Mesenchymal stem cell (in vitro differentiated cells and primary cell): ENCODE results near the gene GATM.

Experiments
- DNase-seq: peaks from one replicate; pipeline ENCODE4 v3.0.0-alpha.2; 2013
- H2AFZ ChIP-seq: one replicate; pipeline ENCODE4 v1.6.1; 2013; ENCODE audit warnings: low read depth, mild to moderate bottlenecking, control low read depth, inconsistent platforms, low read length, moderate library complexity
- H2AK5ac ChIP-seq: 2 replicates; pipeline ENCODE4 v1.6.1; 2013; ENCODE audit warnings: low read length, moderate library complexity, mild to moderate bottlenecking, inconsistent platforms; ENCODE audit not compliant: severe bottlenecking
- H2BK120ac ChIP-seq: one replicate; pipeline ENCODE4 v1.6.1; 2013; ENCODE audit warnings: low read depth, mild to moderate bottlenecking, inconsistent platforms, low read length, moderate library complexity
- H2BK12ac ChIP-seq, 2 experiments: one replicate each; pipeline ENCODE4 v1.6.1; 2013; ENCODE audit warnings: inconsistent platforms in 2 of 2, low read length in 2 of 2, mild to moderate bottlenecking in 2 of 2, moderate library complexity in 2 of 2, control low read depth in 1 of 2
- H2BK15ac ChIP-seq: one replicate; pipeline ENCODE4 v1.6.1; 2013; ENCODE audit warnings: mild to moderate bottlenecking, low read depth, inconsistent platforms; ENCODE audit not compliant: poor library complexity, severe bottlenecking
- H2BK5ac ChIP-seq: 2 replicates; pipeline ENCODE4 v1.6.1; 2013; ENCODE audit warnings: low read depth, mild to moderate bottlenecking, low read length, control low read depth, inconsistent platforms; ENCODE audit not compliant: poor library complexity, severe bottlenecking
- H3K14ac ChIP-seq, 2 experiments: one replicate each; pipeline ENCODE4 v1.6.1; 2013; ENCODE audit warnings: inconsistent platforms in 2 of 2, low read length in 2 of 2, control low read depth in 1 of 2, mild to moderate bottlenecking in 1 of 2, moderate library complexity in 1 of 2
- H3K18ac ChIP-seq, 2 experiments: one replicate each; pipeline ENCODE4 v1.6.1; 2013; ENCODE audit warnings: inconsistent platforms in 2 of 2, low read length in 2 of 2, control low read depth in 1 of 2, low read depth in 1 of 2, mild to moderate bottlenecking in 1 of 2
- H3K23ac ChIP-seq, 2 experiments: one replicate each; pipeline ENCODE4 v1.6.1; 2013; ENCODE audit warnings: inconsistent platforms in 2 of 2, low read length in 2 of 2, mild to moderate bottlenecking in 2 of 2, moderate library complexity in 2 of 2, control low read depth in 1 of 2
- H3K27ac ChIP-seq: 2 replicates; pipeline ENCODE4 v1.5.1; 2013; ENCODE audit warnings: mild to moderate bottlenecking, moderate library complexity, low read length, control low read depth, inconsistent platforms; ENCODE audit not compliant: poor library complexity, severe bottlenecking
- H3K27me3 ChIP-seq, 2 experiments: 2 replicates each; pipeline versions ENCODE4 v1.6.1 to v1.7.0; 2013; ENCODE audit warnings: low read length in 2 of 2, mild to moderate bottlenecking in 2 of 2, moderate library complexity in 2 of 2, control low read depth in 1 of 2, inconsistent platforms in 1 of 2; ENCODE audit not compliant: control insufficient read depth in 1 of 2, insufficient read depth in 1 of 2
- H3K36me3 ChIP-seq, 2 experiments: 2 replicates each; pipeline versions ENCODE4 v1.6.1 to v1.7.0; 2013; ENCODE audit warnings: low read length in 2 of 2, control low read depth in 1 of 2, inconsistent platforms in 1 of 2, low read depth in 1 of 2, mild to moderate bottlenecking in 1 of 2; ENCODE audit not compliant: insufficient read depth in 2 of 2, control insufficient read depth in 1 of 2
- H3K4ac ChIP-seq, 2 experiments: one replicate each; pipeline ENCODE4 v1.6.1; 2013; ENCODE audit warnings: inconsistent platforms in 2 of 2, low read length in 2 of 2, mild to moderate bottlenecking in 2 of 2, moderate library complexity in 2 of 2, control low read depth in 1 of 2, low read depth in 1 of 2
- H3K4me1 ChIP-seq: 2 replicates; pipeline ENCODE4 v1.6.1; 2013; ENCODE audit warnings: low read depth, low read length, control low read depth; ENCODE audit not compliant: control insufficient read depth, insufficient read depth
- H3K4me2 ChIP-seq: 2 replicates; pipeline ENCODE4 v1.6.1; 2013; ENCODE audit warnings: low read length, mild to moderate bottlenecking, inconsistent platforms; ENCODE audit not compliant: poor library complexity, severe bottlenecking
- H3K4me3 ChIP-seq, 2 experiments: 2 replicates each; pipeline versions ENCODE4 v1.5.1 to v1.7.0; 2013; ENCODE audit warnings: low read length in 2 of 2, mild to moderate bottlenecking in 2 of 2, control low read depth in 1 of 2, low read depth in 1 of 2; ENCODE audit not compliant: insufficient read depth in 1 of 2
- H3K79me1 ChIP-seq: replicated peaks from 2 replicates; pipeline ENCODE4 v1.6.1; 2013; ENCODE audit warnings: mild to moderate bottlenecking, control low read depth, low read length, inconsistent platforms; ENCODE audit not compliant: poor library complexity, severe bottlenecking
- H3K9ac ChIP-seq: 2 replicates; pipeline ENCODE4 v1.7.0; 2013; ENCODE audit warnings: mild to moderate bottlenecking, low read length, moderate library complexity
- H3K9me3 ChIP-seq: 2 replicates; pipeline ENCODE4 v1.7.0; 2013; ENCODE audit warnings: mild to moderate bottlenecking, low read length; ENCODE audit not compliant: control insufficient read depth
- H4K8ac ChIP-seq: one replicate; pipeline ENCODE4 v1.6.1; 2013; ENCODE audit warnings: inconsistent platforms, mild to moderate bottlenecking, low read length, moderate library complexity
- H4K91ac ChIP-seq: one replicate; pipeline ENCODE4 v1.6.1; 2013; ENCODE audit warnings: mild to moderate bottlenecking, low read length, inconsistent platforms
- WGBS: methylation state at CpG from one replicate; pipeline ENCODE4 v1.1.7; 2013; ENCODE audit warnings: mixed read lengths; 5-methylcytosine and 5-hydroxymethylcytosine counted together

Gene GATM

GRCh38 chr15:45387380-45388007 lies 9.2 kb upstream of the GATM start:
- H3K4me2 ChIP-seq, result no peak overlapping the region
- no peak overlapping the region for H2BK15ac ChIP-seq
- no peak overlapping the region for H2AK5ac ChIP-seq
- no peak overlapping the region for H3K4ac ChIP-seq
- H2BK5ac ChIP-seq, result no peak overlapping the region
- no peak overlapping the region for H2BK120ac ChIP-seq
- H3K4me1 ChIP-seq, result no peaks in the 10 kb centered on the region
- peak; percentile 10 for DNase-seq
- H3K27ac ChIP-seq, result no peak overlapping the region
- no peak overlapping the region for H3K9ac ChIP-seq
- H3K79me1 ChIP-seq, result no peaks in the 10 kb centered on the region
- no peak overlapping the region for H2AFZ ChIP-seq
- H2BK12ac ChIP-seq, result no peak overlapping the region
- peaks cover 26 to 48% of the 10 kb centered on the region in 2 experiments for H3K27me3 ChIP-seq
- H3K36me3 ChIP-seq, result no peaks in the 10 kb centered on the region
- WGBS, result no CpG with 5 or more reads among the region's 1 CpG
- no peak overlapping the region for H3K18ac ChIP-seq
- H3K9me3 ChIP-seq, result no peaks in the 10 kb centered on the region
- no peak overlapping the region for H3K4me3 ChIP-seq
- H4K8ac ChIP-seq, result no peak overlapping the region
- no peak overlapping the region for H3K23ac ChIP-seq
- H3K14ac ChIP-seq, result no peak overlapping the region
- no peak overlapping the region for H4K91ac ChIP-seq

- Histone ChIP-seq H4K8ac (no peak overlapping the region), H3K27ac (no peak overlapping the region), H3K9me3 (no peaks in the 10 kb centered on the region), H2BK5ac (no peak overlapping the region), H3K9ac (no peak overlapping the region), H3K14ac (no peak overlapping the region), H3K4me2 (no peak overlapping the region), H3K79me1 (no peaks in the 10 kb centered on the region), H2BK120ac (no peak overlapping the region), H2AFZ (no peak overlapping the region), H3K18ac (no peak overlapping the region), H4K91ac (no peak overlapping the region), H2AK5ac (no peak overlapping the region), H3K4me3 (no peak overlapping the region), H3K4ac (no peak overlapping the region), H2BK15ac (no peak overlapping the region), H3K4me1 (no peaks in the 10 kb centered on the region), H3K36me3 (no peaks in the 10 kb centered on the region), H2BK12ac (no peak overlapping the region), H3K23ac (no peak overlapping the region), H3K27me3 (peaks cover 21 to 48% of the 10 kb centered on the region in 2 experiments)
- no peak for DNase-seq
- no CpG with 5 or more reads among the region's 1 CpG for WGBS
Measured at GRCh38 chr15:45386974-45387373, 8.6 kb upstream of the GATM start.

- no peaks in the 10 kb centered on the region for H3K9me3 ChIP-seq
- no peak overlapping the region for H3K14ac ChIP-seq
- WGBS, result 60% methylated on average over 4 of the region's 5 CpGs
- no peak overlapping the region for H3K18ac ChIP-seq
- no peak overlapping the region for H4K91ac ChIP-seq
- H3K4me1 ChIP-seq, result no peaks in the 10 kb centered on the region
- no peak overlapping the region for H4K8ac ChIP-seq
- H3K23ac ChIP-seq, result no peak overlapping the region
- no peak overlapping the region for H3K9ac ChIP-seq
- H3K79me1 ChIP-seq, result no peaks in the 10 kb centered on the region
- H3K36me3 ChIP-seq, result no peaks in the 10 kb centered on the region
- H2BK15ac ChIP-seq, result no peak overlapping the region
- H3K4me3 ChIP-seq, result no peak overlapping the region
- H3K4ac ChIP-seq, result no peak overlapping the region
- H3K27ac ChIP-seq, result no peak overlapping the region
- H3K4me2 ChIP-seq, result no peak overlapping the region
- no peak overlapping the region for H2BK12ac ChIP-seq
- H2BK5ac ChIP-seq, result no peak overlapping the region
- no peak for DNase-seq
- no peak overlapping the region for H2BK120ac ChIP-seq
- H2AFZ ChIP-seq, result no peak overlapping the region
- peaks cover 19 to 50% of the 10 kb centered on the region in 2 experiments for H3K27me3 ChIP-seq
- H2AK5ac ChIP-seq, result no peak overlapping the region
Measured at GRCh38 chr15:45386420-45386819, 8.1 kb upstream of the GATM start.

- 19% methylated on average over 1 of the region's 1 CpG for WGBS
- no peak overlapping the region for H2BK12ac ChIP-seq
- no peak overlapping the region for H3K4me3 ChIP-seq
- H3K4ac ChIP-seq, result no peak overlapping the region
- H2BK15ac ChIP-seq, result no peak overlapping the region
- H3K9ac ChIP-seq, result no peak overlapping the region
- no peaks in the 10 kb centered on the region for H3K9me3 ChIP-seq
- H4K91ac ChIP-seq, result no peak overlapping the region
- no peak overlapping the region for H2BK120ac ChIP-seq
- peaks cover 19 to 58% of the 10 kb centered on the region in 2 experiments for H3K27me3 ChIP-seq
- DNase-seq, result no peak
- H2AFZ ChIP-seq, result no peak overlapping the region
- no peak overlapping the region for H2BK5ac ChIP-seq
- no peak overlapping the region for H3K4me2 ChIP-seq
- H4K8ac ChIP-seq, result no peak overlapping the region
- no peaks in the 10 kb centered on the region for H3K36me3 ChIP-seq
- no peak overlapping the region for H3K14ac ChIP-seq
- H3K79me1 ChIP-seq, result no peaks in the 10 kb centered on the region
- H2AK5ac ChIP-seq, result no peak overlapping the region
- H3K18ac ChIP-seq, result no peak overlapping the region
- no peak overlapping the region for H3K27ac ChIP-seq
- H3K23ac ChIP-seq, result no peak overlapping the region
- no peaks in the 10 kb centered on the region for H3K4me1 ChIP-seq
Measured at GRCh38 chr15:45385590-45385989, 7.2 kb upstream of the GATM start.
